PC-9 (cell line): ENCODE data around the gene DCHS1. TPM values are rescaled to one million over a fixed set of nuclear protein-coding genes. Genes with fewer than 3 reads are reported as not detected.

Experiments used
- BruUV-seq: library from RNA; stranded (reverse); fragments of 400-500 nt; replicated peaks from 2 replicates; lab custom pipeline; 2021; lab: Mats Ljungman, UMichigan
- CTCF ChIA-PET: fragments of 300-600 bp; sonication (Branson Sonifier 250); formaldehyde crosslinking; loops from one replicate; lab custom pipeline; 2022; ENCODE audit warnings: antibody characterized with exemption; lab: Charles Lee
- POLR2A ChIA-PET: fragments of 300-600 bp; sonication (Branson Sonifier 250); formaldehyde crosslinking; loops from one replicate; lab custom pipeline; 2022; ENCODE audit warnings: antibody characterized with exemption; ENCODE audit not compliant: unreplicated experiment; lab: Charles Lee
- DNase-seq, 2 experiments: peaks; one replicate each; pipeline versions ENCODE4 v3.0.0 to v3.0.0-alpha.2; 2015 to 2022; ENCODE audit warnings: mixed read lengths in 1 of 2
- H2AFZ ChIP-seq: fragments of 200-600 bp; sonication (generic); 2 replicates; pipeline ENCODE4 v1.8.1; 2017; ENCODE audit warnings: antibody characterized with exemption
- H3F3A ChIP-seq: fragments of 200-600 bp; sonication (generic); 2 replicates; pipeline ENCODE4 v1.8.1; 2017; ENCODE audit warnings: antibody characterized with exemption, mild to moderate bottlenecking, low read depth; ENCODE audit not compliant: insufficient read depth
- H3K27ac ChIP-seq: fragments of 200-600 bp; sonication (generic); 2 replicates; pipeline ENCODE4 v1.6.1; 2016; ENCODE audit warnings: mixed run types
- H3K27me3 ChIP-seq: fragments of 200-600 bp; sonication (generic); 2 replicates; pipeline ENCODE4 v1.6.1; 2016; ENCODE audit warnings: low read depth, mixed run types; ENCODE audit not compliant: insufficient read depth
- H3K36me3 ChIP-seq: fragments of 200-600 bp; sonication (generic); 2 replicates; pipeline ENCODE4 v1.6.1; 2016; ENCODE audit warnings: low read depth, mixed run types
- H3K4me1 ChIP-seq: fragments of 200-600 bp; sonication (generic); replicated peaks from 2 replicates; pipeline ENCODE4 v1.6.1; 2016; ENCODE audit warnings: mixed run types; ENCODE audit not compliant: insufficient read depth
- H3K4me2 ChIP-seq: fragments of 200-600 bp; sonication (generic); 2 replicates; pipeline ENCODE4 v1.6.1; 2017; ENCODE audit warnings: mixed run types
- H3K4me3 ChIP-seq: fragments of 200-600 bp; sonication (generic); 2 replicates; pipeline ENCODE4 v1.6.1; 2016; ENCODE audit warnings: mixed run types
- H3K79me2 ChIP-seq: fragments of 200-600 bp; sonication (generic); 2 replicates; pipeline ENCODE4 v1.6.1; 2017; ENCODE audit warnings: low read depth, mixed run types
- H3K9me2 ChIP-seq: fragments of 200-600 bp; sonication (generic); 2 replicates; pipeline ENCODE4 v1.8.1; 2017; ENCODE audit warnings: mild to moderate bottlenecking; ENCODE audit not compliant: insufficient read depth
- H3K9me3 ChIP-seq: fragments of 200-600 bp; sonication (generic); 2 replicates; pipeline ENCODE4 v1.8.1; 2016; ENCODE audit warnings: low read depth; ENCODE audit not compliant: insufficient read depth
- H4K20me1 ChIP-seq: fragments of 200-600 bp; sonication (generic); 2 replicates; pipeline ENCODE4 v1.8.1; 2017; ENCODE audit not compliant: insufficient read depth
- EZH2 ChIP-seq: fragments of 200-600 bp; sonication (generic); IDR thresholded peaks from 2 replicates; pipeline ENCODE4 v1.8.0; 2017; ENCODE audit warnings: antibody characterized with exemption, low read depth
- intact Hi-C: fragments of 100-400 bp; cut with micrococcal nuclease; formaldehyde crosslinking; loops from one replicate; pipeline ENCODE4 v1.10.0; 2022; ENCODE audit not compliant: unreplicated experiment
- total RNA-seq: library from RNA; stranded (reverse); gene quantifications from 2 replicates; pipeline ENCODE4 v1.2.3, GENCODE V29; 2021
- TF ChIP-seq, protein P1 (sequence below): fragments of 200-600 bp; sonication (generic); conservative IDR thresholded peaks from 2 replicates; pipeline ENCODE4 v1.6.1; 2017; ENCODE audit warnings: mixed run types, antibody characterized with exemption, mild to moderate bottlenecking, moderate library complexity

Gene DCHS1
- total RNA-seq, 1 experiment from 2014 or later = 0.22 TPM

DNA sequence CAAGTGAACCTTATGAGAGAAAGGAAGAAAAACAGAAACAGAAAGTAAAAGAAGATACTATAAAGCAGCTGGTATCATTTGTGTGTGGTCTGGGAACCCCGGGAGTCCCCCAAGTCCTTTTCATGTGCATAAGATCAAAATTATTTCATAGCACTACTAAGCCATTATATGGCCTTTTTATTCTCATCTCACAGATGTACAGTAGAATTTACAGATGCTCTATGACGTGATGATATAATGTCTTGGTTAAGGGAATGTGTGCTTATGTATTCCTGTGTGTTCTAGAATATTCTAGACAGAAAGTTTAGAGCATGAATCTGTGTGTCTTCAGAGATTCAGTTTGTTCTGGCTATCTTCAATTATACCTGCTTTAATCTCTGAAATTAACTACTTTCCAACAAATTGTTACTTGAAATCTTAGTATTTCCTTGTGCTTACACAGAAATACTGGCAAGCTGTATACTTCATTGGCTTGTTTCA lies 27.8 kb downstream of the DCHS1 start:
- CTCF ChIA-PET = no interaction called here

DNA sequence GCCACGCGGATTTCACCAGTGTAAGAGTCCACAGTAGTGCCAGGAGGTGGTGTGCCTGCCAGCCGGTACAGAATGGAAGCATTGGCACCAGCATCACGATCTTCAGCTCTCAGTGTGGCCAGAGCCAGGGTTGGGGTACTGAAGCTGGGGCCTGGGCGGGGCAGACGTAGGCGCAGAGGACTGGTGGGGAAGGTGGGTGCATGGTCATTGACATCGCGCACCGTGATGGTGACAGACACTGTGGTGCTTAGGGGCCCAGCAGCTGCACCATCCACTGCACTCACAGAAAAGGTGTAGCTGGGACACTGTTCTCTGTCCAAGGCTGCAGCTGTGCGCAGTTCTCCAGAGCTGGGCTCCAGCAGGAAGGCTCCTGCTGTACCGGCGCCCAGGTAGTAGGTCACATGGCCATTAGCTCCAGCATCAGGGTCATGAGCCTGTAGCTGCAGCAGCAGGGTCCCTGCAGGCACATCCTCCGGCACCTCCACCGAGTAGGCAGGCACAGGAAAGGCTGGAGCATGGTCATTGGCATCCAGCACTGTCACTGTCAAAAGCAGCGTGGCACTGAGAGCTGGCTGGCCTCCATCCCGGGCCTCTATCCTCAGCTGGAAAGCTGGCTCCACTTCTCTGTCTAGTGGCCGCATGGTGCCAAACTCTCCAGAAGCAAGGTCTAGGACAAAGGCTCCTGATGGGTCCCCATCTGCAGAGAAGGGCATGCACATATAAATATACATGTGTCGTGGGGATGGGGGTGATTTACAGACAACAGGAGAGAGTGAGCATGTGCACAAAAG lies 28.4 kb downstream of the DCHS1 start:
- CTCF ChIA-PET = no interaction called here
- no peak for DNase-seq
- no peak for TF ChIP-seq EZH2
- TF ChIP-seq, protein P1, sequence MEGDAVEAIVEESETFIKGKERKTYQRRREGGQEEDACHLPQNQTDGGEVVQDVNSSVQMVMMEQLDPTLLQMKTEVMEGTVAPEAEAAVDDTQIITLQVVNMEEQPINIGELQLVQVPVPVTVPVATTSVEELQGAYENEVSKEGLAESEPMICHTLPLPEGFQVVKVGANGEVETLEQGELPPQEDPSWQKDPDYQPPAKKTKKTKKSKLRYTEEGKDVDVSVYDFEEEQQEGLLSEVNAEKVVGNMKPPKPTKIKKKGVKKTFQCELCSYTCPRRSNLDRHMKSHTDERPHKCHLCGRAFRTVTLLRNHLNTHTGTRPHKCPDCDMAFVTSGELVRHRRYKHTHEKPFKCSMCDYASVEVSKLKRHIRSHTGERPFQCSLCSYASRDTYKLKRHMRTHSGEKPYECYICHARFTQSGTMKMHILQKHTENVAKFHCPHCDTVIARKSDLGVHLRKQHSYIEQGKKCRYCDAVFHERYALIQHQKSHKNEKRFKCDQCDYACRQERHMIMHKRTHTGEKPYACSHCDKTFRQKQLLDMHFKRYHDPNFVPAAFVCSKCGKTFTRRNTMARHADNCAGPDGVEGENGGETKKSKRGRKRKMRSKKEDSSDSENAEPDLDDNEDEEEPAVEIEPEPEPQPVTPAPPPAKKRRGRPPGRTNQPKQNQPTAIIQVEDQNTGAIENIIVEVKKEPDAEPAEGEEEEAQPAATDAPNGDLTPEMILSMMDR = no peak
- Histone ChIP-seq H3F3A (no peaks in the 10 kb centered on the region), H2AFZ (no peak overlapping the region), H3K36me3 (no peaks in the 10 kb centered on the region), H3K79me2 (no peaks in the 10 kb centered on the region), H3K27ac (no peak overlapping the region), H3K27me3 (no peaks in the 10 kb centered on the region), H3K4me2 (no peak overlapping the region), H4K20me1 (no peaks in the 10 kb centered on the region), H3K9me2 (no peaks in the 10 kb centered on the region), H3K4me3 (no peak overlapping the region), H3K9me3 (no peaks in the 10 kb centered on the region), H3K4me1 (no peaks in the 10 kb centered on the region)
- BruUV-seq = no TSS peak
- POLR2A ChIA-PET = interaction anchor here (0.5 to 0.7 kb wide), 2 partner anchors 12 to 15 kb away, joined by 3 to 11 read pairs; partner anchors contain the start of gene TAF10
- intact Hi-C loops = no loop called here

More for the DNA sequence above, 27.8 kb downstream of the DCHS1 start:
- no TSS peak for BruUV-seq
- intact Hi-C loops = no loop called here
- no peak overlapping the region for H2AFZ ChIP-seq
- no peaks in the 10 kb centered on the region for H4K20me1 ChIP-seq
- H3K4me2 ChIP-seq = no peak overlapping the region
- H3K4me1 ChIP-seq = no peaks in the 10 kb centered on the region
- no peaks in the 10 kb centered on the region for H3F3A ChIP-seq
- TF ChIP-seq EZH2 = no peak
- TF ChIP-seq, protein P1 = no peak
- H3K36me3 ChIP-seq = no peaks in the 10 kb centered on the region
- H3K4me3 ChIP-seq = no peak overlapping the region
- no peaks in the 10 kb centered on the region for H3K27me3 ChIP-seq
- H3K9me3 ChIP-seq = no peaks in the 10 kb centered on the region
- no peaks in the 10 kb centered on the region for H3K79me2 ChIP-seq
- no peak overlapping the region for H3K27ac ChIP-seq
- POLR2A ChIA-PET = interaction anchor here (0.5 to 0.7 kb wide), 2 partner anchors 11 to 16 kb away, joined by 3 to 11 read pairs; partner anchors contain the start of gene TAF10
- no peak for DNase-seq
- no peaks in the 10 kb centered on the region for H3K9me2 ChIP-seq

DNA sequence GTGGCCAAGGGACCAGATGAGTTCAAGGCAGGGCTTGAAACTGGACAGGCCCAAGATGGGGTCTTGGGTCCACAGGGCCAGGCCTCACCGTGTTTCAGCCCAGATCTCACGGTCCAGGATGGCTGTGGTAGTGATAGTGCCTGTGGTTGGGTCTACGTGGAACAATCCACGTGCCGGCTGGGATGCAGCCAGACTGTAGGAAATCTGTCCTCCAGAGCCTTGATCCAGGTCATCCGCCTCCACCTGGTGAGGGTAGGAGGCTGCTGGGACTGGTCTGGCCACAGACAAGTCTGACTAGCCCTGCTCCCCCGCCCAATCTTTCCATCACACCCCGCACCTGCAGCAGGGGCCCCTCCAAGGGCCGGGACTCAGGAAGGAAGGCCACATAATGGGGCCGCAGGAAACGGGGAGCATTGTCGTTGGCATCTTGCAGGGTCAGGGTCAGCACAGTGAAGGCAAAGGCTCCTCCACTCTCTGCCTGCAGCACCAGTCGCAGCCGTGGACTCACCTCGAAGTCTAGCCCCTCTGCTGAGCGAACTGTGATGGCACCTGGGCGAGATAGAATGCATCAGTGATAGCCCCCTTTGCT lies 29.7 kb downstream of the DCHS1 start:
- Histone ChIP-seq H3F3A (no peaks in the 10 kb centered on the region), H4K20me1 (no peaks in the 10 kb centered on the region), H3K9me3 (no peaks in the 10 kb centered on the region), H3K4me2 (no peak overlapping the region), H3K4me1 (no peaks in the 10 kb centered on the region), H3K27me3 (no peaks in the 10 kb centered on the region), H2AFZ (no peak overlapping the region), H3K9me2 (no peaks in the 10 kb centered on the region), H3K27ac (no peak overlapping the region), H3K79me2 (no peaks in the 10 kb centered on the region), H3K36me3 (no peaks in the 10 kb centered on the region), H3K4me3 (no peak overlapping the region)
- ChIA-PET POLR2A (no interaction called here), CTCF (no interaction called here)
- no peak for TF ChIP-seq EZH2
- TF ChIP-seq, protein P1 = no peak
- no TSS peak for BruUV-seq
- no peak for DNase-seq
- intact Hi-C loops = no loop called here
